B cell (primary cell): ENCODE measurements around the gene OSBPL5. TPM values are rescaled to one million over a fixed set of nuclear protein-coding genes. Genes with fewer than 3 reads are reported as not detected.

Source experiments
- ATAC-seq: fragments of 200-7000 bp; cut with Tn5 transposase; one replicate; pipeline ENCODE4 v1.10.0; 2021; ENCODE audit warnings: low read depth, mild to moderate bottlenecking, moderate number of reproducible peaks, moderate library complexity
- CTCF ChIA-PET: fragments of 350-600 bp; sonication (Branson Sonifier 250); formaldehyde crosslinking; loops from one replicate; lab custom pipeline; 2021; ENCODE audit warnings: antibody characterized with exemption, inconsistent platforms; lab: Charles Lee
- POLR2A ChIA-PET: fragments of 350-600 bp; sonication (Branson Sonifier 250); formaldehyde crosslinking; loops from one replicate; lab custom pipeline; 2021; ENCODE audit warnings: antibody characterized with exemption; lab: Charles Lee
- DNase-seq: peaks from one replicate; pipeline ENCODE4 v3.0.0; 2013
- H2AFZ ChIP-seq: 2 replicates; pipeline ENCODE4 v1.6.1; 2012; ENCODE audit warnings: mild to moderate bottlenecking, low read depth, low read length; ENCODE audit not compliant: insufficient read depth, poor library complexity, severe bottlenecking
- H3K27ac ChIP-seq, 2 donors: 1 replicate in 1 of 2; 2 replicates in 1 of 2; pipeline ENCODE4 v1.5.1; 2012 to 2013; ENCODE audit warnings: low read length in 2 of 2, mild to moderate bottlenecking in 2 of 2, moderate library complexity in 1 of 2
- H3K27me3 ChIP-seq, 4 experiments: fragments of 200-600 bp in 1 of 4; sonication (generic) in 1 of 4; replicated peaks in 1 of 4; 1 replicate in 2 of 4; 2 replicates in 2 of 4; pipeline versions ENCODE4 v1.6.1 to v1.7.0; 2013 to 2016; ENCODE audit warnings: low read length in 3 of 4, mild to moderate bottlenecking in 2 of 4, mixed read lengths in 1 of 4, moderate library complexity in 1 of 4; ENCODE audit not compliant: insufficient read depth in 4 of 4, control insufficient read depth in 3 of 4; ENCODE audit errors: control extremely low read depth in 1 of 4
- H3K36me3 ChIP-seq, 2 experiments: replicated peaks in 1 of 2; 1 replicate in 1 of 2; 2 replicates in 1 of 2; pipeline versions ENCODE4 v1.6.1 to v1.7.1; 2013; ENCODE audit warnings: low read length in 1 of 2; ENCODE audit not compliant: insufficient read depth in 2 of 2, control insufficient read depth in 1 of 2; ENCODE audit errors: control extremely low read depth in 1 of 2, extremely low read depth in 1 of 2
- H3K4me1 ChIP-seq, 2 donors: fragments of 200-600 bp in 1 of 2; sonication (generic) in 1 of 2; 1 replicate in 1 of 2; 2 replicates in 1 of 2; pipeline versions ENCODE4 v1.5.1 to v1.6.1; 2013 to 2017; ENCODE audit warnings: low read length in 2 of 2; ENCODE audit not compliant: control insufficient read depth in 2 of 2, insufficient read depth in 2 of 2
- H3K4me2 ChIP-seq: replicated peaks from 2 replicates; pipeline ENCODE3; 2012; ENCODE audit warnings: mild to moderate bottlenecking, low read depth, low read length; ENCODE audit not compliant: poor library complexity, severe bottlenecking
- H3K4me3 ChIP-seq, 5 experiments: fragments of 200-600 bp in 1 of 5; sonication (generic) in 1 of 5; 1 replicate in 3 of 5; 2 replicates in 2 of 5; pipeline versions ENCODE4 v1.5.1 to v1.7.0; 2011 to 2016; ENCODE audit warnings: low read length in 4 of 5, mild to moderate bottlenecking in 4 of 5, low read depth in 2 of 5, control low read depth in 1 of 5, moderate library complexity in 1 of 5; ENCODE audit not compliant: insufficient read depth in 1 of 5; ENCODE audit errors: control extremely low read depth in 1 of 5, extremely low read depth in 1 of 5
- H3K79me2 ChIP-seq: fragments of 200-600 bp; sonication (generic); one replicate; pipeline ENCODE4 v1.6.0; 2016; ENCODE audit warnings: low read length; ENCODE audit not compliant: control insufficient read depth, insufficient read depth
- H3K9ac ChIP-seq: fragments of 200-600 bp; sonication (generic); 2 replicates; pipeline ENCODE4 v1.6.1; 2017; ENCODE audit warnings: mild to moderate bottlenecking, low read length, moderate library complexity
- H3K9me3 ChIP-seq, 3 donors: one replicate each; pipeline versions ENCODE4 v1.6.1 to v1.7.1; 2013; ENCODE audit warnings: low read length in 2 of 3; ENCODE audit not compliant: control insufficient read depth in 2 of 3, insufficient read depth in 1 of 3; ENCODE audit errors: control extremely low read depth in 1 of 3
- H4K20me1 ChIP-seq: 2 replicates; pipeline ENCODE4 v1.6.0; 2012; ENCODE audit warnings: mild to moderate bottlenecking, low read length; ENCODE audit not compliant: insufficient read depth, control insufficient read depth, poor library complexity, severe bottlenecking
- H3K27ac Mint-ChIP-seq: one replicate; pipeline ENCODE4 v1.8.0; 2021; ENCODE audit warnings: mixed read lengths
- H3K27me3 Mint-ChIP-seq: one replicate; pipeline ENCODE4 v1.8.0; 2021; ENCODE audit warnings: mixed read lengths
- H3K4me1 Mint-ChIP-seq: one replicate; pipeline ENCODE4 v1.8.0; 2021; ENCODE audit warnings: mixed read lengths
- H3K4me3 Mint-ChIP-seq: one replicate; pipeline ENCODE4 v1.8.0; 2021; ENCODE audit warnings: mixed read lengths
- H3K9me3 Mint-ChIP-seq: one replicate; pipeline ENCODE4 v1.8.0; 2022; ENCODE audit warnings: mixed read lengths; ENCODE audit not compliant: insufficient read depth
- EZH2 ChIP-seq: IDR thresholded peaks from 2 replicates; pipeline ENCODE4 v1.6.1; 2012; ENCODE audit warnings: borderline replicate concordance, low read depth, mild to moderate bottlenecking, moderate library complexity, low read length; ENCODE audit not compliant: insufficient read depth, poor library complexity, severe bottlenecking
- WGBS: methylation state at CpG from one replicate; pipeline ENCODE4 v1.1.5; 2013; ENCODE audit warnings: missing lambda C conversion rate; ENCODE audit not compliant: insufficient coverage; 5-methylcytosine and 5-hydroxymethylcytosine counted together
- intact Hi-C: fragments of 100-400 bp; cut with micrococcal nuclease; formaldehyde crosslinking; loops from one replicate; pipeline ENCODE4 v1.10.0; 2022
- polyA plus RNA-seq: library from polyadenylated mRNA; depleted of rRNA; stranded (reverse); fragments of >200 nt; gene quantifications from 2 replicates; pipeline ENCODE4 v1.2.3, GENCODE V29; 2012
- total RNA-seq, 2 donors: library from RNA; stranded (reverse); fragments of 120-200 nt in 1 of 2; gene quantifications; 1 replicate in 1 of 2; 2 replicates in 1 of 2; pipeline versions ENCODE4 v1.2.3 to v1.2.4, GENCODE V29; 2013 to 2022
- TF ChIP-seq, protein P1 (sequence below): fragments of 200-600 bp; IDR thresholded peaks from one replicate; pipeline ENCODE4 v1.8.0; 2022; ENCODE audit warnings: antibody characterized with exemption, mild to moderate bottlenecking

The OSBPL5 gene
- total and polyA plus RNA-seq, 2 donors (not counting 1 experiment from before 2014, with no cell fraction given), result 0.15 to 1.2 TPM

DNA sequence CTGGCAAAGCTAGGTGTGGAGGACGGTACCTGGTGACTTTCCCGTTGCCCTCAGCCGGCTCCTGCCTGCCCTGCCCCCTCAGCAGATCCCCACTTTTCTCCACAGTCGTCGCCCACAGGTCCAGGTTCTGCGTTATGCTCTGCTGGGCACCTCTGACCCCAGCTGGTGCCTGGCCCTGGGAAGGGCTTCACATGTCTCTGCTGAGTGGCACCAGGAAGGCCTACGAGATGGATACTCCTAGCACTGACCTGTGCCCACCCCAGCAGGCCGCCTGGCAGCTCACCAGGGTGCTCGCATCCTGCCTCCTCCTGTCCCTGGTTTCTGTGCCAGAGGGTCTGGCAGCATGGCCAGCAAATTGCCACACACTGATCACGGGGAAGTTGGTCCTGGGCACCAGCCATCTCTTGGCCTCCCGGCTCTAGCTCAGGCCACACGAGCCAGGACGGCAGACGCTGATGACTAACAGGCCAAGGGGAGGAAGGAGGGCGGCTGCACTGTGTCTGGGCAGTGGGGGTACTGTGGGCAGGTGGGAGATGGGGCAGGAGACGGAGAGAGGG is 121.7 kb downstream of the OSBPL5 start:
- no peak overlapping the region for H3K4me3 ChIP-seq
- 97% methylated on average over 16 of the region's 16 CpGs for WGBS
- Mint-ChIP-seq H3K4me3 (no peak overlapping the region), H3K27ac (no peak overlapping the region), H3K4me1 (peaks cover 2% of the 10 kb centered on the region), H3K27me3 (no peaks in the 10 kb centered on the region), H3K9me3 (no peaks in the 10 kb centered on the region)
- no peak for ATAC-seq
- no peaks in the 10 kb centered on the region for H3K27me3 ChIP-seq
- no peak for DNase-seq
- H3K36me3 ChIP-seq, result peaks cover 0 to 55% of the 10 kb centered on the region in 2 experiments
- no peak overlapping the region for H3K9ac ChIP-seq
- ChIA-PET POLR2A (no interaction called here), CTCF (no interaction called here)
- H4K20me1 ChIP-seq, result peaks cover 67% of the 10 kb centered on the region
- H3K27ac ChIP-seq, result no peak overlapping the region
- intact Hi-C loops, result no loop called here
- H3K4me2 ChIP-seq, result no peak overlapping the region
- no peaks in the 10 kb centered on the region for H3K4me1 ChIP-seq
- TF ChIP-seq EZH2, result no peak
- TF ChIP-seq, protein P1, sequence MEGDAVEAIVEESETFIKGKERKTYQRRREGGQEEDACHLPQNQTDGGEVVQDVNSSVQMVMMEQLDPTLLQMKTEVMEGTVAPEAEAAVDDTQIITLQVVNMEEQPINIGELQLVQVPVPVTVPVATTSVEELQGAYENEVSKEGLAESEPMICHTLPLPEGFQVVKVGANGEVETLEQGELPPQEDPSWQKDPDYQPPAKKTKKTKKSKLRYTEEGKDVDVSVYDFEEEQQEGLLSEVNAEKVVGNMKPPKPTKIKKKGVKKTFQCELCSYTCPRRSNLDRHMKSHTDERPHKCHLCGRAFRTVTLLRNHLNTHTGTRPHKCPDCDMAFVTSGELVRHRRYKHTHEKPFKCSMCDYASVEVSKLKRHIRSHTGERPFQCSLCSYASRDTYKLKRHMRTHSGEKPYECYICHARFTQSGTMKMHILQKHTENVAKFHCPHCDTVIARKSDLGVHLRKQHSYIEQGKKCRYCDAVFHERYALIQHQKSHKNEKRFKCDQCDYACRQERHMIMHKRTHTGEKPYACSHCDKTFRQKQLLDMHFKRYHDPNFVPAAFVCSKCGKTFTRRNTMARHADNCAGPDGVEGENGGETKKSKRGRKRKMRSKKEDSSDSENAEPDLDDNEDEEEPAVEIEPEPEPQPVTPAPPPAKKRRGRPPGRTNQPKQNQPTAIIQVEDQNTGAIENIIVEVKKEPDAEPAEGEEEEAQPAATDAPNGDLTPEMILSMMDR, result no peak
- no peaks in the 10 kb centered on the region for H3K9me3 ChIP-seq
- no peak overlapping the region for H2AFZ ChIP-seq
- peaks cover 59% of the 10 kb centered on the region for H3K79me2 ChIP-seq

DNA sequence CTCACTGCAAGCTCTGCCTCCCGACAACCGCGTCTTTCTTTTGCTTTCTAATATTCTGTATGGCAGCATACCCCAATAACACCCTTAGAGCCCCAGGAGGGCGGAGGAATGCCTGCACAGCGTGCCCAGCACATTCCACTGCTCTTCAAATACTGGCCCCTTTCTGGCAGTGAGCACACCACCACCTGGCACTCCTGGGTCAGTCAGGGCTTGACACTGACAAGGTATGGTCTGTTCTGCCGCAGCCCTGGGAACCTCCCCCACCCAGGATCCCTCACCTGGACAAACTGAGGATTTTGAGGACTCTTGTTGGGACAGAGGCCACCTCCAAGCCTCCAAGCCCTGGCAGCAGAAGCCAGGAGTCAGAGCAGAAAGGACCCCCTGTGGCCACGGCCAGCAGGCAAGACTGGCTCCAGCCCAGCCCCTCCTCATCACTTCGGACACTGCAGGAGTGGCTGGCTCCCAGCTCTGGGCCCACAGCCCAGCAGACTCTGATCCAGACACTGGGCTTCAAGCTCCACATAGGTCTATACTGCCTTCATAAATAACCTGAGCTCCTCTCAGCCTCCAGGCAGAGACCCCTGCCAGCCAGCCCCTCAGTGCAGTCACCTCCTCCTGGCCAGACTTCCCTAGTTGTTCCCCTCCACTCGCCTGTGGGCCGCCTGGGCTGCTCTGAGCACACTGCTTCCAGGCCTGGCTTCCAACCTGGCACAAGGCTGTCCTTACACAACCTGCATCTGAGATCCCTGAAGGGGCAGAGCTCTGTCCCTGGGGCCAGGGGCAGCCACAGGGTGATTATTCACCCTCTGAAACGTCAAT is 122.4 kb downstream of the OSBPL5 start:
- ChIA-PET POLR2A (interaction anchor here (0.6 kb wide), 1 partner anchor 171 kb away, joined by 4 read pairs; no protein-coding TSS in a partner anchor), CTCF (no interaction called here)
- no peaks in the 10 kb centered on the region for H3K9me3 ChIP-seq
- DNase-seq (no peak), ATAC-seq (no peak)
- no peak overlapping the region for H3K9ac ChIP-seq
- TF ChIP-seq, protein P1, result no peak
- TF ChIP-seq EZH2, result no peak
- H3K4me3 ChIP-seq, result no peak overlapping the region
- Mint-ChIP-seq H3K9me3 (no peaks in the 10 kb centered on the region), H3K27ac (no peak overlapping the region), H3K27me3 (no peaks in the 10 kb centered on the region), H3K4me1 (peaks cover 2% of the 10 kb centered on the region), H3K4me3 (no peak overlapping the region)
- intact Hi-C loops, result no loop called here
- no peak overlapping the region for H3K27ac ChIP-seq
- H3K27me3 ChIP-seq, result no peaks in the 10 kb centered on the region
- H3K79me2 ChIP-seq, result peaks cover 52% of the 10 kb centered on the region
- H3K36me3 ChIP-seq, result peaks cover 0 to 61% of the 10 kb centered on the region in 2 experiments
- H3K4me1 ChIP-seq, result no peaks in the 10 kb centered on the region
- WGBS, result 97% methylated on average over 10 of the region's 11 CpGs
- no peak overlapping the region for H3K4me2 ChIP-seq
- H2AFZ ChIP-seq, result no peak overlapping the region
- H4K20me1 ChIP-seq, result peaks cover 60% of the 10 kb centered on the region
